HepG2 (cell line): Measurements from ENCODE around the gene ANKRD30A. TPM values are rescaled to one million over a fixed set of nuclear protein-coding genes. Genes with fewer than 3 reads are reported as not detected.

Source experiments
- ATAC-seq: fragments of 200-7000 bp; cut with Tn5 transposase; 3 replicates; pipeline ENCODE4 v1.9.1; 2020; ENCODE audit warnings: mild to moderate bottlenecking, moderate library complexity
- BruUV-seq: library from RNA; stranded (reverse); fragments of 400-500 nt; replicated peaks from 2 replicates; lab custom pipeline; 2021; lab: Mats Ljungman, UMichigan
- CTCF ChIA-PET: fragments of 300-600 bp; formaldehyde crosslinking; extraction: SDS; loops from one replicate; lab custom pipeline; 2021; ENCODE audit warnings: low total read pairs, inconsistent platforms, low intra/inter-chr PET ratio; lab: Yijun Ruan, JAX
- POLR2A ChIA-PET: fragments of 350-600 bp; sonication (Branson Sonifier 250); formaldehyde crosslinking; loops from one replicate; lab custom pipeline; 2020; ENCODE audit warnings: antibody characterized with exemption, inconsistent platforms; lab: Yijun Ruan, JAX
- DNase-seq: peaks from one replicate; pipeline ENCODE4 v3.0.0-alpha.2; 2015; ENCODE audit warnings: low spot score
- FAIRE-seq: peaks from 3 replicates; lab custom pipeline; 2011; peaks lifted over from hg19 to GRCh38; lab: Jason Lieb, UNC
- H2AFZ ChIP-seq: one replicate; pipeline ENCODE4 v1.6.1; 2011; ENCODE audit warnings: low read length, inconsistent platforms
- H3K27ac ChIP-seq: fragments of 300-600 bp; 3 replicates; pipeline ENCODE4 v1.8.0; 2011; ENCODE audit warnings: mixed run types, mild to moderate bottlenecking, mixed read lengths, low read length, inconsistent platforms; ENCODE audit not compliant: insufficient read depth; ENCODE audit errors: extremely low read length
- H3K27me3 ChIP-seq, 2 experiments: fragments of 200-600 bp in 1 of 2; 2 replicates in 1 of 2; 3 replicates in 1 of 2; pipeline versions ENCODE4 v1.6.0 to v1.8.0; 2011; ENCODE audit warnings: low read length in 2 of 2, mild to moderate bottlenecking in 2 of 2, moderate library complexity in 2 of 2, inconsistent platforms in 1 of 2; ENCODE audit not compliant: insufficient read depth in 2 of 2, control insufficient read depth in 1 of 2
- H3K36me3 ChIP-seq, 2 experiments: fragments of 200-600 bp in 1 of 2; replicated peaks in 1 of 2; 2 replicates in 1 of 2; 3 replicates in 1 of 2; pipeline versions ENCODE4 v1.5.1 to v1.8.0; 2011; ENCODE audit warnings: low read length in 2 of 2, inconsistent platforms in 1 of 2; ENCODE audit not compliant: insufficient read depth in 2 of 2, control insufficient read depth in 1 of 2
- H3K4me1 ChIP-seq: 2 replicates; pipeline ENCODE4 v1.5.1; 2012; ENCODE audit warnings: low read length, inconsistent platforms; ENCODE audit not compliant: insufficient read depth
- H3K4me2 ChIP-seq: 2 replicates; pipeline ENCODE4 v1.6.0; 2011; ENCODE audit warnings: low read depth, low read length, inconsistent platforms
- H3K4me3 ChIP-seq, 3 experiments: fragments of 200-600 bp in 1 of 3; sonication (generic), shearing (Covaris generic) in 1 of 3; replicated peaks in 1 of 3; 2 replicates each; pipeline ENCODE4 v1.5.1; 2011 to 2016; ENCODE audit warnings: low read length in 3 of 3, inconsistent platforms in 2 of 3, low read depth in 2 of 3, mild to moderate bottlenecking in 2 of 3, control low read depth in 1 of 3, mixed read lengths in 1 of 3; ENCODE audit not compliant: insufficient read depth in 1 of 3
- H3K79me2 ChIP-seq: one replicate; pipeline ENCODE4 v1.6.1; 2011; ENCODE audit warnings: low read length, inconsistent platforms; ENCODE audit not compliant: insufficient read depth
- H3K9ac ChIP-seq: 2 replicates; pipeline ENCODE4 v1.6.0; 2011; ENCODE audit warnings: mild to moderate bottlenecking, low read depth, low read length, inconsistent platforms; ENCODE audit not compliant: insufficient read depth
- H3K9me3 ChIP-seq: 2 replicates; pipeline ENCODE4 v1.5.1; 2012; ENCODE audit warnings: mild to moderate bottlenecking, low read length
- H4K20me1 ChIP-seq: 2 replicates; pipeline ENCODE4 v1.6.0; 2011; ENCODE audit warnings: inconsistent platforms, mild to moderate bottlenecking, low read length, moderate library complexity; ENCODE audit not compliant: insufficient read depth
- ARID2 ChIP-seq: sonication (generic); formaldehyde crosslinking; IDR thresholded peaks from 2 replicates; pipeline ENCODE4 v1.8.1; 2022; ENCODE audit warnings: mild to moderate bottlenecking, missing genetic modification reagents, borderline replicate concordance
- FOSL2 ChIP-seq: sonication (generic); formaldehyde crosslinking; IDR thresholded peaks from 2 replicates; pipeline ENCODE4 v1.4.0; 2020; ENCODE audit warnings: missing genetic modification reagents
- GABPA ChIP-seq, 2 experiments: IDR thresholded peaks; 2 replicates each; pipeline ENCODE4 v1.6.1; 2011 to 2016; ENCODE audit warnings: low read depth in 2 of 2, low read length in 1 of 2, missing biosample characterization in 1 of 2, missing genetic modification characterization in 1 of 2
- GPN1 ChIP-seq: sonication (generic); formaldehyde crosslinking; IDR thresholded peaks from 2 replicates; pipeline ENCODE4 v1.5.1; 2020; ENCODE audit warnings: missing genetic modification reagents, borderline replicate concordance
- HMG20A ChIP-seq: IDR thresholded peaks from 2 replicates; pipeline ENCODE4 v1.6.1; 2016; ENCODE audit warnings: borderline replicate concordance
- MAFG ChIP-seq: sonication (generic); formaldehyde crosslinking; IDR thresholded peaks from 2 replicates; pipeline ENCODE4 v1.5.1; 2020; ENCODE audit warnings: mild to moderate bottlenecking, missing genetic modification reagents
- MIER2 ChIP-seq: IDR thresholded peaks from 2 replicates; pipeline ENCODE4 v1.6.1; 2016; ENCODE audit warnings: missing biosample characterization, missing genetic modification reagents
- SOX13 ChIP-seq, 3 experiments: fragments of 450-650 bp in 1 of 3; sonication (generic) in 1 of 3; formaldehyde crosslinking in 1 of 3; IDR thresholded peaks in 2 of 3; conservative IDR thresholded peaks in 1 of 3; 2 replicates each; pipeline versions ENCODE4 v1.5.0 to v1.6.1; 2016 to 2020; ENCODE audit warnings: antibody characterized with exemption in 1 of 3, mild to moderate bottlenecking in 1 of 3, missing compliant biosample characterization in 1 of 3, missing genetic modification reagents in 1 of 3, moderate library complexity in 1 of 3
- TCF7L2 ChIP-seq: IDR thresholded peaks from 2 replicates; pipeline ENCODE4 v1.6.1; 2011; ENCODE audit warnings: mild to moderate bottlenecking, low read depth, low read length, moderate library complexity
- TEF ChIP-seq: sonication (generic); formaldehyde crosslinking; IDR thresholded peaks from 2 replicates; pipeline ENCODE4 v1.5.0; 2020; ENCODE audit warnings: missing genetic modification reagents
- ZHX1 ChIP-seq: sonication (generic); formaldehyde crosslinking; IDR thresholded peaks from 2 replicates; pipeline ENCODE4 v1.8.1; 2022; ENCODE audit warnings: low read depth, mild to moderate bottlenecking, missing genetic modification reagents
- ZNF253 ChIP-seq: sonication (generic); formaldehyde crosslinking; IDR thresholded peaks from 2 replicates; pipeline ENCODE4 v1.8.0; 2022; ENCODE audit warnings: mild to moderate bottlenecking, missing genetic modification reagents, borderline replicate concordance
- ZNF33B ChIP-seq: sonication (generic); formaldehyde crosslinking; IDR thresholded peaks from 2 replicates; pipeline ENCODE4 v1.5.1; 2020; ENCODE audit warnings: mild to moderate bottlenecking, missing genetic modification reagents
- ZNF75D ChIP-seq: sonication (generic); formaldehyde crosslinking; IDR thresholded peaks from 2 replicates; pipeline ENCODE4 v1.8.1; 2023; ENCODE audit warnings: missing genetic modification reagents, mild to moderate bottlenecking, borderline replicate concordance
- ZNF792 ChIP-seq: IDR thresholded peaks from 2 replicates; pipeline ENCODE4 v1.6.1; 2016
- ZNF839 ChIP-seq: sonication (generic); formaldehyde crosslinking; IDR thresholded peaks from 2 replicates; pipeline ENCODE4 v1.4.0; 2020; ENCODE audit warnings: missing genetic modification reagents, mild to moderate bottlenecking, borderline replicate concordance
- ZSCAN22 ChIP-seq: sonication (generic); formaldehyde crosslinking; IDR thresholded peaks from 2 replicates; pipeline ENCODE4 v1.4.0; 2020; ENCODE audit warnings: mild to moderate bottlenecking, missing genetic modification reagents
- WGBS: methylation state at CpG from one replicate; pipeline ENCODE4 v1.1.6; 2017; ENCODE audit warnings: low lambda C conversion rate; 5-methylcytosine and 5-hydroxymethylcytosine counted together
- in situ Hi-C: cut with HindIII; loops from 2 replicates; pipeline ENCODE4 v1.10.0; 2017; ENCODE audit warnings: low pct_unique_long_range_greater_than_20kb; ENCODE audit not compliant: extremely low pct_ligation_motif_present
- intact Hi-C: fragments of 100-400 bp; cut with micrococcal nuclease; formaldehyde crosslinking; loops from one replicate; pipeline ENCODE4 v1.10.0; 2022; ENCODE audit not compliant: unreplicated experiment
- polyA plus RNA-seq, 8 experiments: library from polyadenylated mRNA; depleted of rRNA in 3 of 8; stranded (reverse) in 7 of 8; unstranded in 1 of 8; fragments of >200 nt; fragmentation: Illumina TruSeq in 4 of 8; extraction: Trizol in 4 of 8; gene quantifications; 2 replicates each; pipeline versions ENCODE4 v1.2.1 to v1.2.3, GENCODE V29; 2011 to 2016; ENCODE audit warnings: low read depth in 4 of 8, missing spikeins in 1 of 8, mixed read lengths in 1 of 8; ENCODE audit not compliant: insufficient read depth in 1 of 8
- total RNA-seq, 5 experiments: library from RNA; depleted of rRNA; stranded (reverse); fragments of >200 nt; fragmentation: Illumina TruSeq; extraction: Trizol; gene quantifications; 2 replicates each; pipeline ENCODE4 v1.2.3, GENCODE V29; 2016; ENCODE audit warnings: low read depth in 1 of 5

The ANKRD30A gene
- total and polyA plus RNA-seq, 2 of the 13 experiments (the other 11 are each of a cell fraction or from before 2014, with no cell fraction given), result not detected

GRCh38 chr10:37109000-37109399 is 16.4 kb upstream of the ANKRD30A start:
- CTCF ChIA-PET, result no interaction called here
- Histone ChIP-seq H3K4me1 (no peaks in the 10 kb centered on the region), H3K36me3 (no peaks in the 10 kb centered on the region), H3K4me3 (no peak overlapping the region), H3K79me2 (no peaks in the 10 kb centered on the region), H2AFZ (no peak overlapping the region), H3K9ac (no peak overlapping the region), H3K9me3 (no peaks in the 10 kb centered on the region), H3K27ac (no peak overlapping the region)
- POLR2A ChIA-PET, result no interaction called here
- DNase-seq, result no peak
- WGBS, result 11% methylated on average over 1 of the region's 1 CpG
- ATAC-seq, result no peak
- FAIRE-seq, result no peak
- intact Hi-C loops (no loop called here), in situ Hi-C loops (no loop called here)
- BruUV-seq, result no TSS peak
- TF ChIP-seq ZNF253 (CRISPR knock-in tag), result no peak
- no peak for TF ChIP-seq ARID2 (CRISPR knock-in tag)
- TF ChIP-seq ZNF33B, result no peak
- TF ChIP-seq, all 625 proteins: peak for 0
- Histone ChIP-seq H4K20me1 (no peaks in the 10 kb centered on the region), H3K4me2 (no peak overlapping the region), H3K27me3 (no peaks in the 10 kb centered on the region)

DNA sequence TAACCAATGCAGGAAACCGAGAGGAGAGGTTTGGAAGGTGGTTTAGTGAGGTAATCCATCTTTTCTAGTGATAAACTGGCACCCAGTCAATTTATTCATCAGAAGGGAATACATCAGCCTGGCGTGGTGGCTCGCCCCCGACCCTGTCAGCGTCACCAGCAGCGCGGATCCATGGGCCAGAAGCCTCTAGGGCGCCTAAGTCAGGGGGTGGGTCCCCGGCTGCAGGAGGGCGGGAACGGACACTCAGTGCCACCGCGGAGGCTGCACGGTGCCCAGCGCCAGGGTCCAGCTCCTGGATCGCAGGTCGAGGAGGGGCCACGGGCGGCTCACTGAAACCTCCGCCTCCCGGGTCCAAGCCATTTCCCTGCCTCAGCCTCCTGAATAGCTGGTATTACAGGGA is 866 bp upstream of the ANKRD30A start:
- POLR2A ChIA-PET, result no interaction called here
- ATAC-seq (no peak), DNase-seq (no peak), FAIRE-seq (no peak)
- H3K79me2 ChIP-seq, result no peaks in the 10 kb centered on the region
- WGBS, result 40% methylated on average over 11 of the region's 21 CpGs
- H2AFZ ChIP-seq, result no peak overlapping the region
- no peaks in the 10 kb centered on the region for H3K36me3 ChIP-seq
- no peaks in the 10 kb centered on the region for H3K9me3 ChIP-seq
- H3K27me3 ChIP-seq, result no peaks in the 10 kb centered on the region
- no peaks in the 10 kb centered on the region for H3K4me1 ChIP-seq
- no peak overlapping the region for H3K4me2 ChIP-seq
- intact Hi-C loops (no loop called here), in situ Hi-C loops (no loop called here)
- CTCF ChIA-PET, result no interaction called here
- no peak overlapping the region for H3K27ac ChIP-seq
- no peak overlapping the region for H3K4me3 ChIP-seq
- no peak overlapping the region for H3K9ac ChIP-seq
- BruUV-seq, result no TSS peak
- no peaks in the 10 kb centered on the region for H4K20me1 ChIP-seq
- TF ChIP-seq TCF7L2 (no peak), GABPA (IDR thresholded peaks at IDR 0.05; ENCODE audit: low read depth, low read length) (no peak), GABPA (CRISPR knock-in tag; IDR thresholded peaks at IDR 0.05; ENCODE audit: low read depth) (no peak), ZNF792 (CRISPR knock-in tag) (no peak), ZSCAN22 (CRISPR knock-in tag) (no peak), MIER2 (CRISPR knock-in tag) (no peak), ZHX1 (CRISPR knock-in tag) (no peak), SOX13 (IDR thresholded peaks at IDR 0.05) (no peak), SOX13 (CRISPR knock-in tag; conservative IDR thresholded peaks at IDR 0.05 in 1 of 2, IDR thresholded peaks at IDR 0.05 in 1 of 2) (no peak), GPN1 (CRISPR knock-in tag) (no peak), FOSL2 (no peak), TEF (CRISPR knock-in tag) (no peak), MAFG (no peak), ZNF839 (no peak), HMG20A (CRISPR knock-in tag) (no peak), ZNF75D (no peak)
